ENCODE measurements around the gene GAD1.

The GAD1 gene

GRCh38 chr2:170896622-170897021, 79.9 kb downstream of the GAD1 start:
- DNase-seq = no peak

GRCh38 chr2:170897108-170897507, 80.4 kb downstream of the GAD1 start:
- no peak for DNase-seq

GRCh38 chr2:170905864-170906263, 89.2 kb downstream of the GAD1 start:
- DNase-seq = no peak

All from AML-193 (cell line).